CD4-positive, alpha-beta T cell treated with Interleukin-4 for 4 hours (primary cell): Measurements from ENCODE around the gene PCBD2.

Source experiments
- DNase-seq: peaks from one replicate; pipeline ENCODE4 v3.0.0-alpha.2; 2020

The PCBD2 gene

DNA sequence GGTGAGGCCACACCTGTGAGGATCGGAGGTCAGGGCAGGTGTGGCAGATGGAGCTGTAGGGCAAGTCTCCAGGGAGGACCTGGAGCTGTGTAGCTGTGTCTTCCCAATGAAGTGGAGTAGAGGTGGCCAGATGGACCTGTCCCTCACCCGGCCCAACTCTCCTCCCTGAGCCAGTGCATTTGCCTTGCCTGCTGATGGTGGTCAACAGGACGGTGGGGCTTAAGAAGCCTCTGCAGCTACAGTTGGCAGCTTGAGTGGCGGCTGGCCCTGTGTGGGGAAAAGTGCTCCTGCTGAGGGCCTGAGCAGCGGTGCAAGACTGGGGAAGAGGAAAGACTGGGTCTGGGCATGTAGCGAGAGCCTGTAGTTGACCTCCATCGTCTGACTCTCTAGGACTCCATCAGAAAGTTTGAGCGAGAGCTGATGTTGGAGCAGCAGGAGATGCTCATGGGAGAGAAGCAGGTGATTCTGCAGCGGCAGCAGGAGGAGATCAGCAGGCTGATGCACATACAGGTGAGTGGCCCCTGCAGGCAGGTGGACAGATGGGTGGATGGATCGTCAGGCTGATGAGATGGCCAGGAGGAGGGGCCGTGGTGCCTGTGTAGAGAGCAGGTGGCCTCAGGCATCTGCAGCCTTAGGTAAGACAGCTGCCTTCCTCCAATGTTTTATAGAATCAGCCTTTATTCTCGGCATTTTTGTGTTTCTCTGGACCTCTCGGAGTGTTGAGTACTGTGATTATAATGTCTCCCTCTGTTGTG is 104.2 kb downstream of the PCBD2 start:
- DNase-seq: no peak

- DNase-seq: no peak
Observed at GRCh38 chr5:135009736-135010501, 105.0 kb downstream of the PCBD2 start.

DNA sequence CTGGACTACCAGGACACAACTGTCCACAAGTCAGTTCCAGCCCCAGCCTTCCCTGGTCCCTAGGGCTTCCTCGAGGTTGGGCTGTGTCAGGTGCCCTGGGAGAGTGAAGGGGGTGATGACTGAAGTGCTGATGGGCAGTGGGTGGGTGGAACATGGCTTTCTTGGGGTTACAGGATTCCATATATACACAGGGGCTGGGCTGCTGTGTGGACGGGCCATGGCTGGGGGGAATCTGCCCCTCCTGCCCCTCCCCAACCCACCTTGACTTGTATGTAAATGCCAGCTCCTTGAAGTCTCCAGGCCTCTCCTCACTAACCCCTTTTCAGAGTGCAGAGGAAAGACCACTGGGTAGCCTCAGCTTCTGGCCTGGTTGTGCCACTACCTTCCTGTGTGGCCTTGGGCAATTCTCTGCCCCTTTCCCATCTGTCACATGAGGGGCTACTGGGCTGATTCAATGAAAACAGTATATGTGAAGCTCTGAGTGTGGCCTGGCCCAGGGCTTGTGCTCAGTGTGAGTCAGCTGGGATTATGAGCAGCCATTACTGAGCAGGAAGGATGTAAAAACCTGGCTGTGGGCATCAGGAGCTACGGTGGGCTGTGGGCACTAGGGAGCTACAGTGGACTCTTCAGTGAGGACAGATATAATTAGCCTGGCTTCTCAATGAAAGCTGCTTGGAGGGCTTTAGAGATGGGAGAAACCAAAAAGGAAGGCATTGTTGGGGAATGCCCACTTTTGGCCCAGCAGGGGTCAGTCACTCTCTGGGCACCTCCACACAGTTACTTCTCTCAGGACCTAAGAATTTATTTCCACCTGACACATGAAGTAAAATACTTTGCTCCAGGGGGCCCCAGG is 105.8 kb downstream of the PCBD2 start:
- no peak for DNase-seq

GRCh38 chr5:135011355-135012032 is 106.6 kb downstream of the PCBD2 start:
- no peak for DNase-seq

DNA sequence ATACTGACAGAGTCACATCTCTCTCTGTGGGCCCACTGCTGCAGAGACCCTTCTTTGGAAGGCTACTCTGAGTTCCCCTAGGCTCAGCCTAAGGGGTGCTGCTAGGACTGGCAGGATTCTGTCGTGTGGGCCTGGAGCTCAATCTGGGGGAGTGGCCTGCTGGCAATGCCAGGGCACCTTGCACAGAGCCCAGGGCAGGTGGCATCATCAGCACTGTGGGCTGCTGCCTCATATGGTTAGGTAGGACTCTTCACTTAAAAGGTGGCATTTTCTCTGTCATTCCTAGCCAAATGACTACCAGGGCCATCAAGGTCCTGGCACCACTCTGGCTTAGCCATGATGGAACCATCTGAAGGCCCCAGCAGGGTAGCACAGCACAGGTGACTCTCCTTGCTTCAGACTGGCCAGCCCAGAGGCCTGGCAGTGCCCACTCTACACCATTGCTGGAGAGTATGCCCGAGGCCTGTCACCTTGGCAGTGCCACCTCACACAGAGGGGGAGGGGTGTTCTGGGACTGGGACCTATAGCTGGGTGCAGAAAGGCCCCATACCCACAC is 107.2 kb downstream of the PCBD2 start:
- no peak for DNase-seq
